Daoy (cell line): Measurements from ENCODE around the gene WNT9B. TPM values are rescaled to one million over a fixed set of nuclear protein-coding genes. Genes with fewer than 3 reads are reported as not detected.

Experiments
- DNase-seq: peaks from one replicate; pipeline ENCODE4 v3.0.0-alpha.2; 2015; ENCODE audit warnings: low read depth
- total RNA-seq: library from RNA; depleted of rRNA; stranded (reverse); fragments of >200 nt; shearing (Covaris generic); gene quantifications from 2 replicates; pipeline ENCODE4 v1.2.3, GENCODE V29; 2014

Gene WNT9B
- total RNA-seq, 1 experiment from 2014 or later: 0.06 TPM

DNA sequence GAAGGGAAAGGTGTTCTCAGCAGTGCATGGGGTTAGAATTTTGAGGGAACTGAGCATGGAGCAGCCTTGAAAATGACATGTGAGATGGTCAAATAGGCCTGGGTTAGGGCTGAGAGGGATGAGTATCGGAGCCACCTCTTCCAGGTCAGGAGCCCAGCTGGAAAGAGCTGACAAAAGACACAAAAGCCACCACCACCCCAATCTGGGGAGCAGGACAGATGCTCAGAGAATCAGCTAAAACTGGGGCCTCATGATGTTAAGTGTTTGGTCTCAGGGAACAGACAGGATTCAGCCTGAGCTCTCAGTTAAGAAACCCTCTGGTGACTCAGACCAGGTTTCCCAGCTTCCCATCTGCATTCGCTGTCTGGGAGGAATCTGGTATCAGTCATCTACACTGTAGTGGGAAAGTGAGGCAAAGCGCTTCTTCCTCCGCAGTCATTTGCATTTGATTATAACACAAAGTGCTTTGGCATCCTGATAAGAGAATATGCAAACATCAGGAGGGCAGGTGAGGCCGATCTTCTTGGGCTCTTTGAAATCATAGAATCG, 2.6 kb downstream of the WNT9B start:
- no peak for DNase-seq

DNA sequence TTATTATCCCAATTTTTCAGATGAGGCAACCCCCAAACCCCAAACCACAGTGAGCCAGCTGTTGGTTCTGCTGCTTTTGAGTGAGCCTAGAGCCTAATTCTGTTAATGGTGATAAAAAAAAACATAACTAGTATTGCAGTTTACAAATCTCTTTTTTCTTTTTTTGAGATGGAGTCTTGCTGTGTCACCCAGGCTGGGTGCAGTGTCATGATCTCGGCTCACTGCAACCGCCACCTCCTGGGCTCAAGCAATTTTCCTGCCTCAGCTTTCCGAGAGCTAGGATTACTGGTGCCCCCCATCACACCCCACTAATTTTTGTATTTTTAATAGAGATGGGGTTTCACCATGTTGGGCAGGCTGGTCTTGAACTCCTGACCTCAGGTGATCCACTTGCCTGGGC, 3.1 kb downstream of the WNT9B start:
- DNase-seq: no peak

DNA sequence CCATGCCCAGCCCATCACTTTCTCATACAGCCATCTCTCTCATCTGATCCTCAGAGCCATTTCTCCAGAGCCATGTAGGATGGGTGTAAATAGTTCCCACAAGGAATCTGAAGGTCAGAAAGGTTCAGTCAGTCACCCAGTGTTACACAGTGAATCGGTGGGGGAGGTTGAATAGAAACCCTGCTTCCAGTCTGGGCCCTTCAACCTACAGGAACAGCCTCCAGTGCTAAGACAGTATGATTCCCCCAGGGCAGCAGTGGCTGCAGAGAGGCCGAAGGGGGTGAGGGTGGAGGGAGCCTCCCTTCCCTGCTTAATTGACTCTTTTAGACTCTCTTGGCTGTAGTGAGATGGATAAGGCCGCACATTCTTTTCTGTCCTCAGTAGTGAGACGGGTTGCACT, 3.6 kb downstream of the WNT9B start:
- DNase-seq: no peak

DNA sequence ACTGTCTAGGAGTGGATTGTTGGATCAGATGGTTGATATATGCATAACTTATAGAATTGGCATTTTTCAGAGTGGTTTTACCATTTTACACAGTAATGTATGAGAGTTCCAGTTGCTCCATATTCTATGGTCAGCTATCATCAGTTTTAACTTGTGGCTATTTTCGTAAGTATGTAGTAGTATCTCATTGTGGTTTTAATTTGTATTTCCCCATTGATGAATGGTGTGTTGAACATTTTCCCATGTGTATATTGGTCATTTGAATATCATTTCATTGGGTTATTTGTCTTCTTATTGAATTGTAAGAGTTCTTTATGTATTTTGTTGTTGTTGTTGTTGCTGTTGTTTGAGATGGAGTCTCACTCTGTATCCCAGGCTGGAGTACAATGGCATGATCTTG, 6.2 kb downstream of the WNT9B start:
- DNase-seq: no peak

DNA sequence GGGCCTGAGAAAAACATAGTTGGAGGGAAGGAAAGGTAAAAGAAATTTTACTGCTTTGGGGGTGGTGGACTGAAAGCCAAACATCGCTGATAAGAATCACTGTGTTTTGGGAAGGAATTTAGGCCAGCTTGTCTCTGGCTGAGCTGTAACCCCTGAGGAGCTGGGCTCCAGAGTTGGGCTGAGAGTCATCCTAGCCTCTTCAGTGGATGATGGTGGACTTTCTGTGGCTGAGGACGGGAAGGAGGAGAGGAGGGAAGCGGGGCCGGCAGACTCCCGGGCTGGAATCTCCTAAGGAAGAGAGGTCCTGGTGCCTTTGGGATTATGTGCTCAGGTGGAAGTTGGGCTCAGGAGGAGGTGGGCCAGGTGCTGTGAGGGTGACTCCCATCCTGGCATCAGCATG, 8.6 kb downstream of the WNT9B start:
- DNase-seq: no peak

DNA sequence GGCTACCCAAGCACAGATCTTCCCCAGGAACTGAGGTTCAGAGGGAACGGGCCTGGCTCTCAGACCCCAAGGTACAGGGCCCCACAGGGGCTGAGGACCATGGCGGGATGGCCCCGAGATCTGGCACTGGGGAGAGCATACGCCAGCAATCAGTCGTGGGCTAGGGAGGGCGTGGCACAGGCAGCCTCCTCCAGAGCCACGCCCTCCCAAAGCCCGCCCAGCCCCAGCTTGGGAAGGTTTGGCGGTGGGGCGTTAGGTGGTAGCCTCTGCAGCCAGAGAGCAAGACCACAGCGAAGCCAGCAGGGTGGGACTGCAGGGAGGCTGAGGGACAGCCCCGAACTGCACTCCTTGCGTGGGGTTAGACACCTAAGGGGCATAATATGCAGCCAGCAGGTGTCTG, 11.6 kb downstream of the WNT9B start:
- DNase-seq: no peak

DNA sequence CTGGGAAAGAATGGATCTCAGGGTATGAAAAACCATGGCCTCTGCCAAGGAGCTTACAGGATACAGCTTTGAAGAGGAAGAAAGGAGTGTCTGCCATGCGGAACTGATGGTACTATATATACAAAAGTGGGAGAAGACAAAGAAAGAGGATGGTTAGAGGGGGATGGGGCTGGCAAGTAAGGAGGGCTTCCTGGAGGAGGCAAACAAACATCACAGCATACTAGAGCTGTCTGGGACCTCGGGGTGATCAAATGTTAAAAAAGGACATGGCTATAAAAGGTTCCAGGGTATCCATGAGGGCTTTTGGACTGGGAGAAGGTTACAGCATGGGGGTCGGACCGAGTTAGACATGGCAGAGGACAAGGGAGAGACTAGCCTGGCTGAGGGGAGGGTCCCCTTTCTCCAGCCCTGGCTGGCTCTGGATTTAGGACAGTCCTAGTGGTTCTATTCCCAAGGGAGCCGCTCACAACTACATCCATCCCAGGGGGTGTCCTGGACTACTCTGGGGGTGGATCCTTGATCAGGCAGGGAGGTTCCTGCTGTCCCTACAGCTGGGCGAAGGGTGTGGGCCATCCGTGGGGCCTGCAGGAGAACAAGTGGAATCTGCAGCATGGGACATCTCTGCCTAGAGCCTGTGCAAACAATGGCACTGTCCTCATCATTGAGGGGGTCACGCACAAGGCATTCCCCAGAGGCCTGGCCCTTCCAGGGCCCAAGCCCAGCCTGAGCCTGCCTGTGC, 12.2 kb downstream of the WNT9B start:
- no peak for DNase-seq

DNA sequence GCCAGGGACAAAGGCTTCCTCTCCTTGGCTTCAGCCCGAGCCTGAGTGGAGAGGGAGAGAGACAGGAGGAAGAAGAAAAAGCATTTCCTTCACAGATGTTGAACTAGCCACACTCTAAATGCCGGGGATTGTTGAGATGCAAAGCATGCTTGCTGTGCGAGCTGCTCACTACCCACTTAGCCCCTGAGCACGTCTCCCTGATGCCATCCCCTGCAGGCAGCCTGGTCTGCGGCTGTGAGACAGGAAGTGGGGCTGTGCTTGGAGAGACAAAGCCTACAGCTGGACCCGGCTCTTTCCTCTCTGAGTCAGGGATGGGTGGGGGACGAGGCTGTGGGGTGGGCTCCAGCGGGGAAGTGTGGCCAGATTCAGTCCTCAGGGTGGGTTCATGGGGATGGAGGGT, 13.7 kb downstream of the WNT9B start:
- DNase-seq: peak; percentile 58

DNA sequence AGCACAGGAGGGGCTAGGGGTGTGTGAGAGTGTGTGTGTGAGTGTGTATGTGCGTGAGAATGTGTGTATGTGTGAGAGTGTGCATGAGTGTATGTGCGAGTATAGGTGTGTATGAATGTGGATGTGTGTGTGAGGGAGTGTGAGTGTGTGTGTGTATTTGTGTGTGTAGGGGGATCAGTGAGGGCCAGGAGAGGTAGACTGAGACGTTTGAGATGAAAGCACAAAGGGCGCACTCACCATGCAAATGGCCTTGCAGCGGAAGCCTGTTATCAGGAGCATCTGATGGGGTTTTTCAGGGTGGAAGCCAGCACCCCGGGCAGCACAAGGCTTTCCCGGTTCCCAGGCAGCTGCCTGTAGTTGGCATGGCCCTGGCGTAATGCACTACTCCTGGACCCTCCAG, 14.9 kb downstream of the WNT9B start:
- no peak for DNase-seq

DNA sequence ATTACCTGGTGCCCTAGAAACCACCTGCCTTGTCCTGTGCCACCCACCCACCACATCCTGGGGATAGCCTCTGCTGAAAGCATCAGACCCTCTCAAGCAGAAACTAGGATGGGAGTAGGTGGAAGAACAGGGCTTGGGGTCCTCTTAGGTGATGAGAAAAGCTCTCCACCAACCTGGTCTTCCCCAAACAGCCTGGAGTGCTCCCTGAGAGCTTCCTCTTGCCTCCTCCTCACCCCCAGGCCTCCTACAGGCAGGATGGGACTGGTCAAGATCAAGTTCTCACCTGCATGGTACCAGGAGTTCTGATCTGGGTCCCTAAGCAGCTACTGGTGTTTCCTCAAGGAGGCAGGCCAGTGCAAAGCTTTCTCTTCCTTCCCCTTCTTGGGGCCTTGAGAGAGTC, 15.4 kb downstream of the WNT9B start:
- no peak for DNase-seq

DNA sequence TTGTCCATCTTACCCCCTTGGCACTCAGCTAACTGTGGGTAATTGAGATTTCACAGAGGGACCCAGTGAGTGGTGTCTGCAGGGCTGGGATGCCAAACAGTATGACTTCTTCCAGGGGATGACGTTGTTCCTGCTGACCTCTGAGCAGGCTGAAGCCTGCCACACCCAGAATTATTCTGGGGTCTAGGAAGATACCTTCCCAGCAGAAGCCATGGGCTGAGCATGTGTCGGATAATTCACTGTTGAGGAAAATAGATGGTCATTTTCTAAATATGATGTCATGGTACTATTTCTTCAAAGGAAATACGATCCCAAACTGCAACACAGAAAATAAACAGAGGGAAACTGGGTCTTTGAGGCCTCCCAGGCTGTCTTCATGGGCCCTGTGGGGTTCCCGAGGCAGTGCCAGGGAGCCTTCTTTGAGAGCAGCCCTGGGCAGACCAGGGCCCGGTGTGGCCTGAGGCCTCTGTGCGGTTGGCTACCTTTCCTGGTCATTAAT, 17.4 kb downstream of the WNT9B start:
- DNase-seq: no peak

DNA sequence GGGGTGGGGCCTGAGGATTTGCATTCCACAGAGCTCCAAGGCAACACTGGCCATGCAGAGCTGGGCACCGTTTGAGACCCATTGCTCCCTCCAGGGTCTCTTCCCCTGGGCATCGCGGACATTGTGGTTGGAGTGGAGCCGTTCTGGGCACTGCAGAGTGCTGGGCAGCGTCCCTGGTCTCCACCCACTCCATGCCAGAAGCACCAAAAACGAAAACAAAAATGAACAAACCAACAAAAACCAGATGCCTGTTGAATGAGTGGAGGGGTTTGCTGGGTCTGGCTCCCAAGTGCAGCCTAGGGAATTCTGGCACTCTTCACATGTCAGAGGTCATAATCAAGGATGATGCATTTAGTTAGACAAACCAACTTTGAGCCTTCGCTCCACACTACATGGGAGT, 17.9 kb downstream of the WNT9B start:
- DNase-seq: no peak

DNA sequence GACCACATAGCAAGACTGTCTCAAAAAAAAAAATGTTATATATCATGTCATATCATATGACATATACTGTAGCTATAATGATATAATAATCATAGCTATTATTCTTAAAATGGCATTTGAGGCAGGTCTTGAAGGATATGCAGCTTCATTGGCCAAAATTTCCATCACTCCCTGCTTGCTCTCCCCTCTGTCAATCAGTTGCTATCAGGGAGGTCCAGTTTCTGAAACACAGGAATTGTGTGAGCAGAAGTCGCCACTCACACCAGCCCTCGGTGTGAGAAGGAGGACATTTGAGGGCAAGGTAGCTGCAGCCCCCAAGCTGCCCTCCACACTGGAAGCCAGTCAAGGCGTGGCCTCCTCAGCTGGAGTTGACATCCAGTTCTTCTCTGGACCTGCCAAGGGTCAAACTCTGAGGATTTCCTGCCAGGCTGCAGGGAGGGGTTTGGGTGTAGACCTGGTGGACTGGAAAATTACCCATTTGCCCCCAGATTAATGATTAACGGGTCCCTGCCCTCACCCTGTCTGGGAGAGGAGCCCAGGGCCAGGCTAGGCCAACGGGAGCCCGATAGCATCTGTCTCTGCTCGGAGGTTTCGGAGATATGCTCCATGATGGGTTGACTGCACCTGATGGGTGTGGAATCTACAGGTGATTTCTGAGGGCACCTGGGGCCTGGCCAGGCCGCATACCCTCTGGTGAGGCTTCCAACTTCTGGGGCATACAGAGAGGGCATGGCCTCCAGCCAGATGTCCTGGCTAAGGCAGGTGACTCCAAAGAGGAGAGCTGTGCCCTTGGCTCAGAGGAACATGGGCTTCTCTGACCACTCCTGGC, 18.8 kb downstream of the WNT9B start:
- DNase-seq: no peak

DNA sequence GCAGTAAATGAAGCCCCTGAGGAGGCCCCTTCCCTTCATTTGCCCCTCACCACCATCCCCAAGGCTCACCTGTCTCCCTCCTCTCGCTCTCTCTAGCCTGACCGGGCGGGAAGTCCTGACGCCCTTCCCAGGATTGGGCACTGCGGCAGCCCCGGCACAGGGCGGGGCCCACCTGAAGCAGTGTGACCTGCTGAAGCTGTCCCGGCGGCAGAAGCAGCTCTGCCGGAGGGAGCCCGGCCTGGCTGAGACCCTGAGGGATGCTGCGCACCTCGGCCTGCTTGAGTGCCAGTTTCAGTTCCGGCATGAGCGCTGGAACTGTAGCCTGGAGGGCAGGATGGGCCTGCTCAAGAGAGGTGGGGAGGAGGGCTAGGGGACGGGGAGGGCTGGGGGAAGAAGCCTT, 21.0 kb downstream of the WNT9B start:
- DNase-seq: no peak

DNA sequence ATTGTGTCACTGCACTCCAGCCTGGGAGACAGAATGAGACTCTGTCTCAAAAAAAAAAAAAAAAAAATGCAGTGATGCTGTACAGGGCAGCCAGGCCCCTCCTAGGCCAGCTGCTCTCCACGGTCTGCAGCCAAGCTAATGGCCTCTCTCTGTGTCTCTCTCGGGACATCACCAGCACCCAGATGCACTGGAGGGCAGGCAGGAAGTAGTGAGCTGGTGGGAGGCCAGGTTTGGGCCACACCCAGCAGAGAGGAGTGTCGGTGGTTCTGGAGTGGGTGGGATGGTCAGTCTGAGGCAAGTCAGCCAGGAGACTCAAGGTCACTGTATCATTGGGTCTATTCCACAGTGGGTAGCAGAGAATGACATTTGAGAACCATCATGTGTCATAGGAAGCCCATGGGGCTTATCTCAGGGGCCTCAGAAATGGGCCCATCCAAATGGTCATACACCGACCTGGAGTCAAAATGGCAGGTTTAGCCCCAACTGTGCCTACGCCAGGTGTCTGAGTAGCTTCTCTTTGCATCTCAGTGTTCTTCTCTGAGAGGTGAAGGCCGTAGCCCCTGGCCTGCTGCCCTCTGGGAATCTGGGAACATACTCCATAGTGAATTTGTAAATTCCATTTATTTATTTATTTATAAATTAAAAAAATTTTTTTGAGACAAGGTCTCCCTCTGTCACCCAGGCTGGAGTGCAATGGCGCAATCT, 22.7 kb downstream of the WNT9B start:
- no peak for DNase-seq

DNA sequence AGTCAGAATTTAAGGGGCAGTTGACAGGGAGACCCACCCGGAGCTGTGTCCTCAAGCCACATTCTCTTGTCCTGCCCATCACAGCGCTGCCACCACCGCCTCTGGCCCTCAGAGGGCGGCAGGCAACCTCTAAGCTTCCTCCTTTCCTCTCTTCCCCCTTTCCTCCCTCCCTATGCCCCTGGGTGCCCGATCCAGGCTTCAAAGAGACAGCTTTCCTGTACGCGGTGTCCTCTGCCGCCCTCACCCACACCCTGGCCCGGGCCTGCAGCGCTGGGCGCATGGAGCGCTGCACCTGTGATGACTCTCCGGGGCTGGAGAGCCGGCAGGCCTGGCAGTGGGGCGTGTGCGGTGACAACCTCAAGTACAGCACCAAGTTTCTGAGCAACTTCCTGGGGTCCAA, 23.5 kb downstream of the WNT9B start:
- no peak for DNase-seq

DNA sequence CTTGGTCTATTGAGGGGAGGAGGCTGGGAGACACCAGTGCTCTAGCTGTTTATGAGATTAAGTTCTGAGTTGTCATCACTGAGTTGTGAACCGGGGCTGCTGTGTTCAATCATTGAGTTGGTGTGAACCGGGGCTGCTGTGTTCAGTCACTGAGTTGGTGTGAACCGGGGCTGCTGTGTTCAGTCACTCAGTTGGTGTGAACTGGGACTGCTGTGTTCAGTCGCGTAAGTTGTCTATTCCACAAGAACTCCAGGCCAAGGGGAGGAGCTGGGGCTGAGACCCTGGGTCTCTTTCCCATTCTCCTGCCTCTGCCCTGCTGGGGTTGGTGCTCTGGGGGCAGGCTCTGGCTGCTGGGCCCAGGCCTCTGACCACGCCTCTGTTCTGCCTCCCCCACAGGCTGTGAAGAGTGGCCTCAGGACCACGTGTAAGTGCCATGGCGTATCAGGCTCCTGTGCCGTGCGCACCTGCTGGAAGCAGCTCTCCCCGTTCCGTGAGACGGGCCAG, 24.5 kb downstream of the WNT9B start:
- DNase-seq: no peak

DNA sequence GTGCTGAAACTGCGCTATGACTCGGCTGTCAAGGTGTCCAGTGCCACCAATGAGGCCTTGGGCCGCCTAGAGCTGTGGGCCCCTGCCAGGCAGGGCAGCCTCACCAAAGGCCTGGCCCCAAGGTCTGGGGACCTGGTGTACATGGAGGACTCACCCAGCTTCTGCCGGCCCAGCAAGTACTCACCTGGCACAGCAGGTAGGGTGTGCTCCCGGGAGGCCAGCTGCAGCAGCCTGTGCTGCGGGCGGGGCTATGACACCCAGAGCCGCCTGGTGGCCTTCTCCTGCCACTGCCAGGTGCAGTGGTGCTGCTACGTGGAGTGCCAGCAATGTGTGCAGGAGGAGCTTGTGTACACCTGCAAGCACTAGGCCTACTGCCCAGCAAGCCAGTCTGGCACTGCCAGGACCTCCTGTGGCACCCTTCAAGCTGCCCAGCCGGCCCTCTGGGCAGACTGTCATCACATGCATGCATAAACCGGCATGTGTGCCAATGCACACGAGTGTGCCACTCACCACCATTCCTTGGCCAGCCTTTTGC, 25.0 kb downstream of the WNT9B start:
- peak; percentile 23 for DNase-seq

DNA sequence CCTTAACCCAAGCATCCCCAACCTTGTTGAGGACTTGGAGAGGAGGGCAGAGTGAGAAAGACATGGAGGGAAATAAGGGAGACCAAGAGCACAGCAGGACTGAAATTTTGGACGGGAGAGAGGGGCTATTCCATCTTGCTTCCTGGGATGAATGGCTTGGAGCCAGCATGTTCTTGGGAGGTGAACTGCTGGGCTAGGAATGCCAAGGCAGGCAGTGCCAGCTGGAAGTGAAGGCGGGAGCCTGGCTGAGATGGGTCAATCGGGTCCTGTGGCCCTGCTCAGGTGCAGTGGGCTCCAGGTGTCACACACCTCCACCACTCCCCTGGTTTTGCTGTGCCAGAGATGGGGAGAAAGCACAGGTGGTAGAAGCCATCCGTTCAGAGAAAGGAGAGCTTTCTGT, 25.5 kb downstream of the WNT9B start:
- no peak for DNase-seq

DNA sequence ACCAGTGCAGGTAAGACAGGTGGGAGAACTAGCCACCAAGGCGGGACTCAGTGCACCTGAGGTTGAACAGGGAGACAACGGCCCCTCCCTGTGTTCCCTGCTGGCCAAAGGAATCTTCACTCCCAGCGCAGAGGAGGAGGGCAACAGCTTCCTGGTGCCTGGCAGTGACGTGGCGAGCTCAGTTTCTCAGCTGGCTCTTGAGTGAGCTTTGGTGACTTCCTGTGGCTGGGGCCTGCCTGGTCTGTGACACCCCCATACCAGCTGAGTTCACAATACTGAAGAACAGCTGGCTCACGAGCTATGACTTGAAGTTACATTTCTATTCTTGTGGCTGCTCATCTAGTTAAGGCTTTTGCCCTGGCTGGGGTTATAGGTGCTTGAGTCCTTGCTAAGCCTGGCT, 26.1 kb downstream of the WNT9B start:
- DNase-seq: no peak

DNA sequence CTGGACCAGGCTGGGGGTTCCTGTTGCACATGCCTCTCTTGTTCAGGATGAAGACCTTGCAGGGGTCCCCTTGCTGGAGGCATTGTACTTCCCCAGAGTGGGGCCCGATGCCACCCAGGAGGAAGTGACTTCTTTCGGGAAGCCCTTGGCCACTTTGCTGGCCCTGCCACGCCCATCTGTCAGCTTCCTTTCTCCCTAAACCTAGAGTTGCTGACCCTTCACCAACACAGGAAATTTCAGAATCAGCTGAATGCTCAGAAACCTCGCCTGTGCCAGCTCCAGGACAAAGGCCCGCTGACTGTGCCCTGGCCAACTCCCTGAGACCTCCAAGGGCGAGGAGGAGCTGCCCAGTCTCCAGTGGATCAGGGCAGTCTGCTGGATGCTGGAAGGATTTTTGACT, 26.7 kb downstream of the WNT9B start:
- DNase-seq: no peak

DNA sequence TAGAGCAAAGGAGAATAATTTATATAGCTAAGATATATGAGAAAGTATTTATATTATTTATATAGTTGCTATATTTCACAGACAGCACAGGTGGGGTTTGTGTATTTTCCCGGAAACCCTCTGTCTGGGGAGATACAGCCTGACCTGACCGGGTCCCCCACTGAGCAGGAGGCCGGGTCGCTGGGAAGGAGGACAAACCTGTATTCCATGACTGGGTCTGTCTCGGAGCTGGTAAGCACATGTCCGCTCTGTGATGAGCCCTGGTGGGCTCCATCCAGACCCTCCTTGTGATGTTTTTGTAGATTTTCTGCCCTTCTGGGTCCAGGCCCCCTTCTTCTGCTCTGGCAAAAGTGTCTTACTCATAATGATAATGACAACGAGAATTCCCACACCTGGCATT, 27.7 kb downstream of the WNT9B start:
- DNase-seq: no peak
